Liver (tissue), 3 donors: Measurements from ENCODE around the gene PDE6B.

Source experiments
- EGR1 ChIP-seq, 2 donors: IDR thresholded peaks; 2 replicates each; pipeline ENCODE4 v1.6.1; 2016 to 2018; ENCODE audit warnings: antibody characterized with exemption in 2 of 2, low read depth in 2 of 2
- GABPA ChIP-seq, 2 donors: IDR thresholded peaks in 1 of 2; conservative IDR thresholded peaks in 1 of 2; 2 replicates each; pipeline ENCODE4 v1.6.1; 2016; ENCODE audit warnings: antibody characterized with exemption in 2 of 2, mild to moderate bottlenecking in 1 of 2, moderate library complexity in 1 of 2
- JUND ChIP-seq, 2 donors: IDR thresholded peaks; 2 replicates each; pipeline ENCODE4 v1.6.1; 2016; ENCODE audit warnings: antibody characterized with exemption in 2 of 2
- SP1 ChIP-seq: IDR thresholded peaks from 2 replicates; pipeline ENCODE4 v1.6.1; 2018; ENCODE audit warnings: antibody characterized with exemption, mild to moderate bottlenecking
- YY1 ChIP-seq: IDR thresholded peaks from 2 replicates; pipeline ENCODE4 v1.6.1; 2016; ENCODE audit warnings: antibody characterized with exemption, mild to moderate bottlenecking
- TF ChIP-seq, protein P1 (sequence below): fragments of 150-350 bp; IDR thresholded peaks from 2 replicates; pipeline ENCODE4 v1.5.1; 2017; ENCODE audit warnings: improper control_type of control experiment, low read depth, low read length; ENCODE audit not compliant: missing input control
- TF ChIP-seq, protein P2 (sequence below): IDR thresholded peaks from 2 replicates; pipeline ENCODE4 v1.6.1; 2016; ENCODE audit warnings: antibody characterized with exemption
- TF ChIP-seq, protein P3 (sequence below): IDR thresholded peaks from 2 replicates; pipeline ENCODE4 v1.6.1; 2016; ENCODE audit warnings: antibody characterized with exemption
- TF ChIP-seq, protein P4 (sequence below): IDR thresholded peaks from 2 replicates; pipeline ENCODE4 v1.6.1; 2016; ENCODE audit warnings: antibody characterized with exemption, mild to moderate bottlenecking
- donor health status: healthy.
- donor health status: healthy.

DNA sequence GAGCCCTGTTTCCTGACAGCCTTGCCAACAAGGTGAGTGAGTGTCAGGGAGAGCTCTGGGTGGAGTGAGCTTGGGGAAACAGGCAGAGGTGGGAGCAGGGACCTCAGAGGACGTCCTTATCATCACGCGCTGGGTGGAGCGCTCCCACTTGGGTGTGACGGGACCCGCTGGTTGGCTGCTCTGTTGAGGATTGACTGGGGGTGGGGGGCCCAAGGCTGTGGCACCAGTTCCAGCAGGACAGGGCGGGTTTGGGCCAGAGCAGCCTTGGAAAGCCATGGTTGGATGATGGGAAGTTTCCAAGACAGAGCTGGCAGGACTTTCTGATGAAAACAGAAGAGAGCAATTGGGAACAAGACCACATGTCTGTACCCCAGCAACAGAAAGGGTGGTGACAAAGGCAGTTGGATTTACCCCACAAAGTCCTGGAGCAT, 77.3 kb downstream of the PDE6B start:
- TF ChIP-seq, protein P1, sequence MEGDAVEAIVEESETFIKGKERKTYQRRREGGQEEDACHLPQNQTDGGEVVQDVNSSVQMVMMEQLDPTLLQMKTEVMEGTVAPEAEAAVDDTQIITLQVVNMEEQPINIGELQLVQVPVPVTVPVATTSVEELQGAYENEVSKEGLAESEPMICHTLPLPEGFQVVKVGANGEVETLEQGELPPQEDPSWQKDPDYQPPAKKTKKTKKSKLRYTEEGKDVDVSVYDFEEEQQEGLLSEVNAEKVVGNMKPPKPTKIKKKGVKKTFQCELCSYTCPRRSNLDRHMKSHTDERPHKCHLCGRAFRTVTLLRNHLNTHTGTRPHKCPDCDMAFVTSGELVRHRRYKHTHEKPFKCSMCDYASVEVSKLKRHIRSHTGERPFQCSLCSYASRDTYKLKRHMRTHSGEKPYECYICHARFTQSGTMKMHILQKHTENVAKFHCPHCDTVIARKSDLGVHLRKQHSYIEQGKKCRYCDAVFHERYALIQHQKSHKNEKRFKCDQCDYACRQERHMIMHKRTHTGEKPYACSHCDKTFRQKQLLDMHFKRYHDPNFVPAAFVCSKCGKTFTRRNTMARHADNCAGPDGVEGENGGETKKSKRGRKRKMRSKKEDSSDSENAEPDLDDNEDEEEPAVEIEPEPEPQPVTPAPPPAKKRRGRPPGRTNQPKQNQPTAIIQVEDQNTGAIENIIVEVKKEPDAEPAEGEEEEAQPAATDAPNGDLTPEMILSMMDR: no peak
- TF ChIP-seq GABPA (IDR thresholded peaks at IDR 0.05 in 1 of 2, conservative IDR thresholded peaks at IDR 0.05 in 1 of 2): no peak
- TF ChIP-seq JUND (IDR thresholded peaks at IDR 0.05): no peak
- TF ChIP-seq, protein P2, sequence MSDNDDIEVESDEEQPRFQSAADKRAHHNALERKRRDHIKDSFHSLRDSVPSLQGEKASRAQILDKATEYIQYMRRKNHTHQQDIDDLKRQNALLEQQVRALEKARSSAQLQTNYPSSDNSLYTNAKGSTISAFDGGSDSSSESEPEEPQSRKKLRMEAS: no peak
- no peak for TF ChIP-seq SP1
- TF ChIP-seq, protein P3, sequence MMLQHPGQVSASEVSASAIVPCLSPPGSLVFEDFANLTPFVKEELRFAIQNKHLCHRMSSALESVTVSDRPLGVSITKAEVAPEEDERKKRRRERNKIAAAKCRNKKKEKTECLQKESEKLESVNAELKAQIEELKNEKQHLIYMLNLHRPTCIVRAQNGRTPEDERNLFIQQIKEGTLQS: no peak
- no peak for TF ChIP-seq EGR1 (IDR thresholded peaks at IDR 0.05; ENCODE audit: low read depth in 2 of 2)
- TF ChIP-seq, protein P4, sequence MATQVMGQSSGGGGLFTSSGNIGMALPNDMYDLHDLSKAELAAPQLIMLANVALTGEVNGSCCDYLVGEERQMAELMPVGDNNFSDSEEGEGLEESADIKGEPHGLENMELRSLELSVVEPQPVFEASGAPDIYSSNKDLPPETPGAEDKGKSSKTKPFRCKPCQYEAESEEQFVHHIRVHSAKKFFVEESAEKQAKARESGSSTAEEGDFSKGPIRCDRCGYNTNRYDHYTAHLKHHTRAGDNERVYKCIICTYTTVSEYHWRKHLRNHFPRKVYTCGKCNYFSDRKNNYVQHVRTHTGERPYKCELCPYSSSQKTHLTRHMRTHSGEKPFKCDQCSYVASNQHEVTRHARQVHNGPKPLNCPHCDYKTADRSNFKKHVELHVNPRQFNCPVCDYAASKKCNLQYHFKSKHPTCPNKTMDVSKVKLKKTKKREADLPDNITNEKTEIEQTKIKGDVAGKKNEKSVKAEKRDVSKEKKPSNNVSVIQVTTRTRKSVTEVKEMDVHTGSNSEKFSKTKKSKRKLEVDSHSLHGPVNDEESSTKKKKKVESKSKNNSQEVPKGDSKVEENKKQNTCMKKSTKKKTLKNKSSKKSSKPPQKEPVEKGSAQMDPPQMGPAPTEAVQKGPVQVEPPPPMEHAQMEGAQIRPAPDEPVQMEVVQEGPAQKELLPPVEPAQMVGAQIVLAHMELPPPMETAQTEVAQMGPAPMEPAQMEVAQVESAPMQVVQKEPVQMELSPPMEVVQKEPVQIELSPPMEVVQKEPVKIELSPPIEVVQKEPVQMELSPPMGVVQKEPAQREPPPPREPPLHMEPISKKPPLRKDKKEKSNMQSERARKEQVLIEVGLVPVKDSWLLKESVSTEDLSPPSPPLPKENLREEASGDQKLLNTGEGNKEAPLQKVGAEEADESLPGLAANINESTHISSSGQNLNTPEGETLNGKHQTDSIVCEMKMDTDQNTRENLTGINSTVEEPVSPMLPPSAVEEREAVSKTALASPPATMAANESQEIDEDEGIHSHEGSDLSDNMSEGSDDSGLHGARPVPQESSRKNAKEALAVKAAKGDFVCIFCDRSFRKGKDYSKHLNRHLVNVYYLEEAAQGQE: no peak
- TF ChIP-seq YY1: no peak
